NCI-H1092 (cell line): ENCODE results near the gene ACKR3.

Source experiments
- DNase-seq: peaks from one replicate; lab custom pipeline; 2025; lab: John Stamatoyannopoulos, UW

The ACKR3 gene

GRCh38 chr2:236550290-236550689 is 19.3 kb upstream of the ACKR3 start:
- no peak for DNase-seq

GRCh38 chr2:236550701-236551465 is 18.7 kb upstream of the ACKR3 start:
- no peak for DNase-seq

- no peak for DNase-seq
These were observed 18.0 kb upstream of the ACKR3 start for GRCh38 chr2:236551471-236552211.

GRCh38 chr2:236552212-236552542 is 17.4 kb upstream of the ACKR3 start:
- DNase-seq, result no peak

GRCh38 chr2:236552581-236553363 is 16.9 kb upstream of the ACKR3 start:
- DNase-seq, result no peak

- DNase-seq, result no peak
These were observed 16.1 kb upstream of the ACKR3 start for GRCh38 chr2:236553522-236553921.

- DNase-seq, result no peak
These were observed 14.9 kb upstream of the ACKR3 start for GRCh38 chr2:236554629-236555282.

- no peak for DNase-seq
These were observed 14.1 kb upstream of the ACKR3 start for GRCh38 chr2:236555481-236555880.

GRCh38 chr2:236557306-236558030 is 12.2 kb upstream of the ACKR3 start:
- DNase-seq, result no peak

GRCh38 chr2:236558036-236558435 is 11.6 kb upstream of the ACKR3 start:
- DNase-seq, result no peak

- DNase-seq, result no peak
These were observed 10.3 kb upstream of the ACKR3 start for GRCh38 chr2:236558993-236559978.

GRCh38 chr2:236561874-236562273 is 7.8 kb upstream of the ACKR3 start:
- no peak for DNase-seq

GRCh38 chr2:236562434-236562833 is 7.2 kb upstream of the ACKR3 start:
- DNase-seq, result no peak

- no peak for DNase-seq
These were observed 5.7 kb upstream of the ACKR3 start for GRCh38 chr2:236563953-236564352.

- DNase-seq, result no peak
These were observed 4.4 kb upstream of the ACKR3 start for GRCh38 chr2:236565212-236565611.

GRCh38 chr2:236565879-236566402 is 3.7 kb upstream of the ACKR3 start:
- no peak for DNase-seq

- DNase-seq, result no peak
These were observed 3.0 kb upstream of the ACKR3 start for GRCh38 chr2:236566596-236566995.

- no peak for DNase-seq
These were observed 1.3 kb upstream of the ACKR3 start for GRCh38 chr2:236568068-236568921.

GRCh38 chr2:236568922-236569572 is 578 bp upstream of the ACKR3 start:
- no peak for DNase-seq
